Stimulated activated CD8-positive, alpha-beta memory T cell treated with anti-CD3 and anti-CD28 coated beads, Interleukin-12 subunit alpha, Interleukin-12 subunit beta, amount 100 ng/mL, for 1 hour (primary cell): ENCODE data around the gene PCIF1.
"Not testable (repeated sequence)": the region's sequence is repeated elsewhere in the genome, so short reads cannot be mapped to it uniquely, and the experiment has no call there.

ENCODE experiments used
- DNase-seq: peaks from one replicate; pipeline ENCODE4 v3.0.0-alpha.2; 2020; ENCODE audit warnings: low read depth

The PCIF1 gene

GRCh38 chr20:45967551-45968080 is 33.1 kb downstream of the PCIF1 start:
- DNase-seq = no peak

- no peak for DNase-seq
Observed at GRCh38 chr20:45968081-45968671, 33.7 kb downstream of the PCIF1 start.

- no peak for DNase-seq
Observed at GRCh38 chr20:45968801-45969711, 34.6 kb downstream of the PCIF1 start.

- no peak for DNase-seq
Observed at GRCh38 chr20:45969712-45970634, 35.5 kb downstream of the PCIF1 start.

- DNase-seq = no peak
Observed at GRCh38 chr20:45970646-45971424, 36.4 kb downstream of the PCIF1 start.

- no peak for DNase-seq
Observed at GRCh38 chr20:45971425-45971674, 36.9 kb downstream of the PCIF1 start.

- peak; percentile 87 for DNase-seq
Observed at GRCh38 chr20:45971675-45972499, 37.4 kb downstream of the PCIF1 start, which contains the start of gene ZNF335. Gene ZNF335, minus strand, starts transcription at chr20:45972203. Its CDS starts 793 bp downstream, at chr20:45971410.

- DNase-seq = no peak
Observed at GRCh38 chr20:45972500-45973183, 38.2 kb downstream of the PCIF1 start.

GRCh38 chr20:45974896-45975565 is 40.5 kb downstream of the PCIF1 start:
- no peak for DNase-seq

- DNase-seq = no peak
Observed at GRCh38 chr20:45975686-45976085, 41.2 kb downstream of the PCIF1 start.

- DNase-seq = no peak
Observed at GRCh38 chr20:45976086-45976485, 41.6 kb downstream of the PCIF1 start.

- no peak for DNase-seq
Observed at GRCh38 chr20:45981261-45981660, 46.8 kb downstream of the PCIF1 start.

GRCh38 chr20:45983279-45983743 is 48.8 kb downstream of the PCIF1 start:
- no peak for DNase-seq

GRCh38 chr20:45985573-45985972 is 51.1 kb downstream of the PCIF1 start:
- no peak for DNase-seq

GRCh38 chr20:45987108-45987780 is 52.8 kb downstream of the PCIF1 start:
- peak; percentile 55 for DNase-seq

- not testable (repeated sequence) for DNase-seq
Observed at GRCh38 chr20:45988830-45989229, 54.3 kb downstream of the PCIF1 start.

GRCh38 chr20:45991616-45992015 is 57.1 kb downstream of the PCIF1 start:
- DNase-seq = no peak

GRCh38 chr20:45993197-45993951 is 58.9 kb downstream of the PCIF1 start:
- DNase-seq = no peak
